Aorta (tissue), 5 donors: ENCODE results near the gene FGF6. TPM values are rescaled to one million over a fixed set of nuclear protein-coding genes. Genes with fewer than 3 reads are reported as not detected.
"Not testable (repeated sequence)": the region's sequence is repeated elsewhere in the genome, so short reads cannot be mapped to it uniquely, and the experiment has no call there.

Experiments
- ATAC-seq: fragments of 200-7000 bp; cut with Tn5 transposase; one replicate; pipeline ENCODE4 v1.9.1; 2022; ENCODE audit warnings: moderate library complexity; ENCODE audit not compliant: low FRiP score
- DNase-seq, 2 donors: peaks; one replicate each; pipeline ENCODE4 v3.0.0-alpha.2; 2020
- H3K27ac ChIP-seq, 2 donors: one replicate each; pipeline ENCODE4 v1.5.1; 2013; ENCODE audit warnings: low read length in 2 of 2, mild to moderate bottlenecking in 2 of 2, moderate library complexity in 2 of 2, control low read depth in 1 of 2, inconsistent platforms in 1 of 2, low read depth in 1 of 2
- H3K27me3 ChIP-seq, 2 donors: one replicate each; pipeline ENCODE4 v1.6.1; 2013; ENCODE audit warnings: control low read depth in 1 of 2, low read length in 1 of 2, mild to moderate bottlenecking in 1 of 2, moderate library complexity in 1 of 2; ENCODE audit not compliant: insufficient read depth in 2 of 2, control insufficient read depth in 1 of 2
- H3K36me3 ChIP-seq, 2 donors: one replicate each; pipeline ENCODE4 v1.6.1; 2013; ENCODE audit warnings: control low read depth in 1 of 2, low read length in 1 of 2, mild to moderate bottlenecking in 1 of 2; ENCODE audit not compliant: insufficient read depth in 2 of 2, control insufficient read depth in 1 of 2
- H3K4me1 ChIP-seq, 2 donors: one replicate each; pipeline ENCODE4 v1.6.1; 2013; ENCODE audit warnings: low read length in 2 of 2, control low read depth in 1 of 2, mild to moderate bottlenecking in 1 of 2, moderate library complexity in 1 of 2; ENCODE audit not compliant: insufficient read depth in 2 of 2, control insufficient read depth in 1 of 2
- H3K4me3 ChIP-seq, 2 donors: one replicate each; pipeline ENCODE4 v1.5.1; 2013; ENCODE audit warnings: low read length in 2 of 2, control low read depth in 1 of 2, mild to moderate bottlenecking in 1 of 2
- H3K9me3 ChIP-seq: one replicate; pipeline ENCODE4 v1.6.1; 2013; ENCODE audit warnings: mild to moderate bottlenecking, low read length; ENCODE audit not compliant: control insufficient read depth
- WGBS, 2 donors: extraction: QIAGEN DNeasy Blood & Tissue Kit; methylation state at CpG; one replicate each; pipeline ENCODE4 v1.1.7; 2013; 5-methylcytosine and 5-hydroxymethylcytosine counted together
- intact Hi-C, 2 donors: fragments of 100-400 bp; cut with DNase I; formaldehyde crosslinking; loops; one replicate each; pipeline versions ENCODE4 v1.14.2 to v1.15.0; 2022
- polyA plus RNA-seq, 2 donors: library from polyadenylated mRNA; stranded (reverse); fragments of 200-250 nt; gene quantifications; one replicate each; pipeline ENCODE4 v1.2.3, GENCODE V29; 2013
- total RNA-seq, 2 donors: library from RNA; stranded (reverse); fragmentation: NEBNext Ultra II Directional; extraction: Animal tissue kit (Norgen Biotek cat#: 25700); gene quantifications; one replicate each; pipeline ENCODE4 v1.2.1, GENCODE V29; 2021
- donor health status: healthy with polysubstance abuse.
- donor health status: Bipolar disorder and iron deficiency.
- donor health status: DM: no; HTN: no; CAD: no.
- donor health status: DM: no; HTN: no; CAD: no.
- donor health status: DM: yes; HTN: yes; CAD: no.

FGF6 gene
- total and polyA plus RNA-seq, 4 donors: not detected

GRCh38 chr12:4477129-4477528 is 31.5 kb upstream of the FGF6 start:
- no peak for ATAC-seq

DNA sequence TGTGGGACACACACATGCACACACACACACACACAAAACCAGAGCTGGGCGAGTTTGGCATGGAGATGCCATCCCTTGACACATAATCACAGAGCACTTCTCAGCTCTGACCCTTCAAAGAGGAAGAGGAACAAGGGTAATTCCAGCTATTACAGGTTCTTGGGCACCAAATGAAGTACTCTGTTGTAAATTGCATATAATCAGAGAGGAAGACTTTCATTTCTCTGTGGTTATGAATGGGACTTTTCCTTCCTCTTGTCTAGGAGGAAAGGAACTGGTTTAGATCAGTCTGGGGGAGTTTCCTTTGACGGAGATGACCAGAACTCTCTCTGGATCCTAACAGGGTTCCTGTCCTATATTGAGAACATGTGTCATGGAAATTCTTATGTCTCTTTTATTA is 26.4 kb upstream of the FGF6 start:
- DNase-seq (no peak), ATAC-seq (no peak)
- no peaks in the 10 kb centered on the region for H3K4me1 ChIP-seq
- 74 to 80% methylated on average over 2 of the region's 2 CpGs for WGBS, 2 donors
- H3K27me3 ChIP-seq: no peaks in the 10 kb centered on the region
- H3K9me3 ChIP-seq: no peaks in the 10 kb centered on the region
- no peak overlapping the region for H3K4me3 ChIP-seq
- no peaks in the 10 kb centered on the region for H3K36me3 ChIP-seq
- H3K27ac ChIP-seq: no peak overlapping the region
- intact Hi-C loops: no loop called here

More at GRCh38 chr12:4477129-4477528, 31.5 kb upstream of the FGF6 start:
- no peak overlapping the region for H3K27ac ChIP-seq
- H3K27me3 ChIP-seq: no peaks in the 10 kb centered on the region
- no peak for DNase-seq
- WGBS, 2 donors: 80 to 83% methylated on average over 2 of the region's 2 CpGs
- H3K36me3 ChIP-seq: no peaks in the 10 kb centered on the region
- no peaks in the 10 kb centered on the region for H3K4me1 ChIP-seq
- no peak overlapping the region for H3K4me3 ChIP-seq
- intact Hi-C loops: no loop called here
- H3K9me3 ChIP-seq: no peaks in the 10 kb centered on the region

- WGBS, 2 donors: 63 to 66% methylated on average over 4 of the region's 4 CpGs
- intact Hi-C loops: no loop called here
- no peaks in the 10 kb centered on the region for H3K36me3 ChIP-seq
- no peak overlapping the region for H3K27ac ChIP-seq
- DNase-seq (no peak), ATAC-seq (no peak)
- no peaks in the 10 kb centered on the region for H3K27me3 ChIP-seq
- H3K4me3 ChIP-seq: no peak overlapping the region
- no peaks in the 10 kb centered on the region for H3K9me3 ChIP-seq
- H3K4me1 ChIP-seq: no peaks in the 10 kb centered on the region
Observed at GRCh38 chr12:4471256-4471655, 25.6 kb upstream of the FGF6 start.

DNA sequence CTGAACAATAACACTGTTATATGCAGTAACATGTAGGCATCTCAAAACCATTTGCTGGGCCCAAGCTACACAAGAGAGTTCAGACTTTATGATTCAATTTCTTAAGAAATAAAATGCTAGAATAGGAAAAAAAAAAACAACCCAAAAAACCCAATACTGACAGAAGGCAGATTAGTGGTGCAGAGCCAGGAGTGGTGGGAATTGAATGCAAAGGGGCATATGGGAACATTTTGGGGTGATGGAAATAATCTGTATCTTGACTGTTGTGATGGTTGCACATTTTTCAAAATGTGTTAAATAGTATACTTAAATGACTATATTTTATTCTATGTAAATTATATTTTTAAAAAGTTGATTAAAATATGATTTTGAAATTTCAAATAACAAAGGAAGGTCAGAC is 23.4 kb upstream of the FGF6 start:
- DNase-seq (no peak), ATAC-seq (no peak)
- H3K4me1 ChIP-seq: no peaks in the 10 kb centered on the region
- no peak overlapping the region for H3K4me3 ChIP-seq
- intact Hi-C loops: no loop called here
- no peaks in the 10 kb centered on the region for H3K27me3 ChIP-seq
- H3K9me3 ChIP-seq: no peaks in the 10 kb centered on the region
- H3K36me3 ChIP-seq: no peaks in the 10 kb centered on the region
- H3K27ac ChIP-seq: no peak overlapping the region

- no peak for DNase-seq
- H3K27ac ChIP-seq: no peak overlapping the region
- WGBS, 2 donors: 90 to 92% methylated on average over 4 of the region's 4 CpGs
- no peak for ATAC-seq
- no peaks in the 10 kb centered on the region for H3K36me3 ChIP-seq
- no peak overlapping the region for H3K4me3 ChIP-seq
- no peaks in the 10 kb centered on the region for H3K27me3 ChIP-seq
- intact Hi-C loops: no loop called here
- no peaks in the 10 kb centered on the region for H3K4me1 ChIP-seq
- H3K9me3 ChIP-seq: no peaks in the 10 kb centered on the region
Observed at GRCh38 chr12:4460761-4461160, 15.1 kb upstream of the FGF6 start.

DNA sequence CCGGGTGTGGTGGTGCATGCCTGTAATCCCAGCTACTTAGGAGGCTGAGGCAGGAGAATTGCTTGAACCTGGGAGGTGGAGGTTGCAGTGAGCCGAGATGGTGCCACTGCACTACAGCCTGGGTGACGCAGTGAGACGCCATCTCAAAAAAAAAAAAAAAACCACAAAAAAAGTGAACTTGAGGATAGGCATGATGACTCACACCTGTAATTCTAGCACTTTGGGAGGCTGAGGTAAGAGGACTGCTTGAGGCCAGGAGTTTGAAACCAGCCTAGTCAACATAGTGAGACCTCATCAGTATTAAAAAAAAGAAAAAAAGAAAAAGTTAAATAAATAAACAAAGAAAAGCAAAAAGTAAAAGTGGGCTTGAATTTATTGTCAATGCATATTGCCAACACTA is 10.2 kb upstream of the FGF6 start:
- 83 to 93% methylated on average over 3 to 4 of the region's 4 CpGs for WGBS, 2 donors
- H3K9me3 ChIP-seq, H3K4me3 ChIP-seq, H3K27ac ChIP-seq, DNase-seq, H3K27me3 ChIP-seq, H3K36me3 ChIP-seq, ATAC-seq, intact Hi-C loops, H3K4me1 ChIP-seq: not testable (repeated sequence)

- DNase-seq (no peak), ATAC-seq (no peak)
- H3K27me3 ChIP-seq: peaks cover 0 to 3% of the 10 kb centered on the region in 2 donors
- WGBS, 2 donors: 83 to 84% methylated on average over 4 of the region's 4 CpGs
- H3K27ac ChIP-seq: no peak overlapping the region
- H3K36me3 ChIP-seq: no peaks in the 10 kb centered on the region
- H3K9me3 ChIP-seq: no peaks in the 10 kb centered on the region
- no peak overlapping the region for H3K4me3 ChIP-seq
- no peaks in the 10 kb centered on the region for H3K4me1 ChIP-seq
- intact Hi-C loops: no loop called here
Observed at GRCh38 chr12:4454315-4454860, 8.8 kb upstream of the FGF6 start.

- H3K36me3 ChIP-seq: no peaks in the 10 kb centered on the region
- H3K4me3 ChIP-seq: no peak overlapping the region
- H3K27ac ChIP-seq: no peak overlapping the region
- intact Hi-C loops: no loop called here
- no peaks in the 10 kb centered on the region for H3K4me1 ChIP-seq
- WGBS, 2 donors: 67 to 71% methylated on average over 7 of the region's 7 CpGs
- ATAC-seq (no peak), DNase-seq (no peak)
- peaks cover 0 to 3% of the 10 kb centered on the region in 2 donors for H3K27me3 ChIP-seq
- no peaks in the 10 kb centered on the region for H3K9me3 ChIP-seq
Observed at GRCh38 chr12:4451694-4452093, 6.1 kb upstream of the FGF6 start.

DNA sequence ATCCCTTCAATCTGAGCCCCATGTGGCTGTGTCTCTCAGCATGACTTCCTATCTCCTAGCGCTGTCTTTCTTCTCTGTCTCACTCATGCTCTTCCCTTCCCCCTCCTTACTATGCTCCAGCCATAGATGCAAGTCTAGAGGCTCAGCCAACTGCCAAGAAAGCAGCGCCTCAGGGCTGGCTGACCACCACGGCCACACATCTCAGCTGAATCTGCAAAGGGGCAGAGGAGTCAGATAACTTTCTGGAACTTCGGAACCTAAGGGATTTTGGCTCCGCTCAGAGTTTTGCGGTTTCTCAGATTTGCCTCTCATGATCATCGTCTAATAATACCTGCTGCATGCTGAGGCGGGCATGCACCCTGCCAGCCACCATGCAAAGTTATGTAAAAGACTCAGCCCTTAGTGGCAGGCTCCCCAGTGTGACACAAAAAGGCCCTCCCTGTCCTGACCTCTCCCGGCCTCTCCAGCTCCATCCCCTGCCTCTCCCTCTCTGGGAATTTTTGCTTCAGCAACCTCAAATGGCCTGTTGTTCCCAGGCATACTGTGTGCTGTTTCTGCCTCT is 5.0 kb upstream of the FGF6 start:
- Histone ChIP-seq H3K4me1 (no peaks in the 10 kb centered on the region), H3K27ac (no peak overlapping the region), H3K36me3 (no peaks in the 10 kb centered on the region), H3K27me3 (peaks cover 0 to 3% of the 10 kb centered on the region in 2 donors), H3K9me3 (no peaks in the 10 kb centered on the region), H3K4me3 (no peak overlapping the region)
- DNase-seq (no peak), ATAC-seq (no peak)
- intact Hi-C loops: no loop called here
- WGBS, 2 donors: 29 to 33% methylated on average over 9 of the region's 9 CpGs
